SH-SY5Y (cell line): Measurements from ENCODE around the gene KRT3.

ENCODE experiments used
- GATA2 ChIP-seq: IDR thresholded peaks from 2 replicates; pipeline ENCODE4 v1.6.1; 2011; ENCODE audit warnings: mild to moderate bottlenecking, low read depth, low read length
- GATA3 ChIP-seq: IDR thresholded peaks from 2 replicates; pipeline ENCODE4 v1.6.1; 2011; ENCODE audit warnings: low read depth, mild to moderate bottlenecking, low read length, moderate library complexity

The KRT3 gene

GRCh38 chr12:52790427-52791270 is 5.3 kb downstream of the KRT3 start:
- TF ChIP-seq GATA3 (no peak), GATA2 (no peak)

GRCh38 chr12:52789637-52790426 is 6.1 kb downstream of the KRT3 start:
- TF ChIP-seq GATA3 (no peak), GATA2 (no peak)

GRCh38 chr12:52788876-52789636 is 6.9 kb downstream of the KRT3 start:
- no peak for TF ChIP-seq GATA3
- no peak for TF ChIP-seq GATA2

- no peak for TF ChIP-seq GATA2
- TF ChIP-seq GATA3 = no peak
Measured at GRCh38 chr12:52788192-52788875, 7.6 kb downstream of the KRT3 start.

- TF ChIP-seq GATA2 = no peak
- no peak for TF ChIP-seq GATA3
Measured at GRCh38 chr12:52787324-52788191, 8.4 kb downstream of the KRT3 start.

GRCh38 chr12:52784909-52785308 is 11.0 kb downstream of the KRT3 start:
- TF ChIP-seq GATA3 (no peak), GATA2 (no peak)

- TF ChIP-seq GATA3 = no peak
Measured at GRCh38 chr12:52783563-52784316, 12.2 kb downstream of the KRT3 start.

- TF ChIP-seq GATA3 (no peak), GATA2 (no peak)
Measured at GRCh38 chr12:52782502-52782901, 13.4 kb downstream of the KRT3 start.

GRCh38 chr12:52781399-52782082 is 14.4 kb downstream of the KRT3 start:
- TF ChIP-seq GATA2 (no peak), GATA3 (no peak)

GRCh38 chr12:52779914-52780313 is 16.0 kb downstream of the KRT3 start:
- TF ChIP-seq GATA3 (no peak), GATA2 (no peak)

- TF ChIP-seq GATA2 = no peak
- TF ChIP-seq GATA3 = no peak
Measured at GRCh38 chr12:52778833-52779232, 17.1 kb downstream of the KRT3 start.

- no peak for TF ChIP-seq GATA3
- no peak for TF ChIP-seq GATA2
Measured at GRCh38 chr12:52777566-52777965, 18.4 kb downstream of the KRT3 start.
